Colonic mucosa (tissue), 4 donors: ENCODE data around the gene GALC. TPM values are rescaled to one million over a fixed set of nuclear protein-coding genes. Genes with fewer than 3 reads are reported as not detected.
A peak's percentile ranks its signal among the peaks of the same experiment; 100 is the strongest.

ENCODE experiments used
- DNase-seq: peaks from one replicate; pipeline ENCODE4 v3.0.0-alpha.2; 2020
- H3K27ac ChIP-seq: fragments of 200-600 bp; one replicate; pipeline ENCODE4 v1.8.0; 2021
- H3K27me3 ChIP-seq: fragments of 200-600 bp; one replicate; pipeline ENCODE4 v1.8.0; 2021
- H3K36me3 ChIP-seq: fragments of 200-600 bp; one replicate; pipeline ENCODE4 v1.8.0; 2021
- H3K4me1 ChIP-seq: fragments of 200-600 bp; one replicate; pipeline ENCODE4 v1.8.0; 2021; ENCODE audit warnings: mild to moderate bottlenecking
- H3K4me3 ChIP-seq: fragments of 200-600 bp; one replicate; pipeline ENCODE4 v1.8.0; 2021
- H3K9ac ChIP-seq, 2 donors: one replicate each; pipeline ENCODE4 v1.7.0; 2013; ENCODE audit warnings: control low read depth in 2 of 2, low read depth in 2 of 2, low read length in 2 of 2
- H3K9me3 ChIP-seq: fragments of 200-600 bp; one replicate; pipeline ENCODE4 v1.8.0; 2021
- intact Hi-C: fragments of 100-400 bp; cut with DNase I; formaldehyde crosslinking; loops from one replicate; pipeline ENCODE4 v1.14.1; 2022
- total RNA-seq, 2 donors: library from RNA; stranded (reverse); fragmentation: NEBNext Ultra II Directional in 1 of 2; extraction: Animal tissue kit (Norgen Biotek cat#: 25700) in 1 of 2; gene quantifications; one replicate each; pipeline ENCODE4 v1.2.1, GENCODE V29; 2021
- TF ChIP-seq, protein P1 (sequence below): fragments of 200-600 bp; IDR thresholded peaks from one replicate; pipeline ENCODE4 v1.8.0; 2022; ENCODE audit warnings: antibody characterized with exemption, mild to moderate bottlenecking
- donor health status: healthy.
- donor health status: DM: no; HTN: no; CAD: no.
- donor health status: DM: no; HTN: no; CAD: no.

Gene GALC
- total RNA-seq, 2 donors from 2014 or later = 14.9 to 27.4 TPM

DNA sequence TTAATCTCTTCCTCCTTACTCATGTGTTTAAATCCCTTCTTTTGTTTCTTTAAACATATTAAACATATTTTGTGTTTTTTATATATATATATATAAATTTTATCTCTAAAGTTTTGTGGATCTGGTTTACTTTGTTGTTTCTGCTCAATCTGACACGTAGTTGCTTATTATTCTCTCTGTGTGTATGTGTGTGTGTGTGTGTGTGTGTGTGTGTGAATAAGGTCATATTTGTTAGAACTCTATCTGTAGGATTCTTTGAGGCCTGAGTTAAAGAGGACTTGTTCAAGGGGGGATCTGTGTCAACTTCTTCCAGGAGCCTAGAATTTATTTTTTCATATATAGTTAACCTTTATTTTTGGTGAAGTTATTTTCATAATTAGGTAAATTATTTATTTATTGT, 14.6 kb upstream of the GALC start:
- no peak overlapping the region for H3K27ac ChIP-seq

GRCh38 chr14:88005978-88006851, 13.2 kb upstream of the GALC start:
- TF ChIP-seq, protein P1, sequence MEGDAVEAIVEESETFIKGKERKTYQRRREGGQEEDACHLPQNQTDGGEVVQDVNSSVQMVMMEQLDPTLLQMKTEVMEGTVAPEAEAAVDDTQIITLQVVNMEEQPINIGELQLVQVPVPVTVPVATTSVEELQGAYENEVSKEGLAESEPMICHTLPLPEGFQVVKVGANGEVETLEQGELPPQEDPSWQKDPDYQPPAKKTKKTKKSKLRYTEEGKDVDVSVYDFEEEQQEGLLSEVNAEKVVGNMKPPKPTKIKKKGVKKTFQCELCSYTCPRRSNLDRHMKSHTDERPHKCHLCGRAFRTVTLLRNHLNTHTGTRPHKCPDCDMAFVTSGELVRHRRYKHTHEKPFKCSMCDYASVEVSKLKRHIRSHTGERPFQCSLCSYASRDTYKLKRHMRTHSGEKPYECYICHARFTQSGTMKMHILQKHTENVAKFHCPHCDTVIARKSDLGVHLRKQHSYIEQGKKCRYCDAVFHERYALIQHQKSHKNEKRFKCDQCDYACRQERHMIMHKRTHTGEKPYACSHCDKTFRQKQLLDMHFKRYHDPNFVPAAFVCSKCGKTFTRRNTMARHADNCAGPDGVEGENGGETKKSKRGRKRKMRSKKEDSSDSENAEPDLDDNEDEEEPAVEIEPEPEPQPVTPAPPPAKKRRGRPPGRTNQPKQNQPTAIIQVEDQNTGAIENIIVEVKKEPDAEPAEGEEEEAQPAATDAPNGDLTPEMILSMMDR = no peak
- Histone ChIP-seq H3K36me3 (no peaks in the 10 kb centered on the region), H3K4me1 (no peaks in the 10 kb centered on the region), H3K9ac (no peak overlapping the region), H3K27ac (peak overlapping the region; percentile 48), H3K9me3 (no peaks in the 10 kb centered on the region), H3K4me3 (peak overlapping the region; percentile 13), H3K27me3 (no peaks in the 10 kb centered on the region)
- intact Hi-C loops = no loop called here
- DNase-seq = no peak

More for the DNA sequence above, 14.6 kb upstream of the GALC start:
- Histone ChIP-seq H3K4me3 (no peak overlapping the region), H3K4me1 (no peaks in the 10 kb centered on the region), H3K27me3 (no peaks in the 10 kb centered on the region), H3K9ac (no peak overlapping the region), H3K9me3 (no peaks in the 10 kb centered on the region), H3K36me3 (no peaks in the 10 kb centered on the region)
- no peak for DNase-seq
- TF ChIP-seq, protein P1 = no peak
- intact Hi-C loops = no loop called here

- no peaks in the 10 kb centered on the region for H3K9me3 ChIP-seq
- no peak within 1 kb of the TSS for H3K9ac ChIP-seq
- H3K27me3 ChIP-seq = no peaks in the 10 kb centered on the region
- H3K27ac ChIP-seq = peak within 1 kb of the TSS; percentile 48
- no peaks in the 10 kb centered on the region for H3K4me1 ChIP-seq
- no peaks in the 10 kb centered on the region for H3K36me3 ChIP-seq
- no peak for DNase-seq
- intact Hi-C loops = no loop called here
- TF ChIP-seq, protein P1 = no peak
- H3K4me3 ChIP-seq = peak within 1 kb of the TSS; percentile 13
These were observed 12.1 kb upstream of the GALC start, which contains the start of gene GPR65 for GRCh38 chr14:88005050-88005481. GPR65 (plus strand) TSS chr14:88005135; CDS start chr14:88010848, 5,713 bp downstream.

DNA sequence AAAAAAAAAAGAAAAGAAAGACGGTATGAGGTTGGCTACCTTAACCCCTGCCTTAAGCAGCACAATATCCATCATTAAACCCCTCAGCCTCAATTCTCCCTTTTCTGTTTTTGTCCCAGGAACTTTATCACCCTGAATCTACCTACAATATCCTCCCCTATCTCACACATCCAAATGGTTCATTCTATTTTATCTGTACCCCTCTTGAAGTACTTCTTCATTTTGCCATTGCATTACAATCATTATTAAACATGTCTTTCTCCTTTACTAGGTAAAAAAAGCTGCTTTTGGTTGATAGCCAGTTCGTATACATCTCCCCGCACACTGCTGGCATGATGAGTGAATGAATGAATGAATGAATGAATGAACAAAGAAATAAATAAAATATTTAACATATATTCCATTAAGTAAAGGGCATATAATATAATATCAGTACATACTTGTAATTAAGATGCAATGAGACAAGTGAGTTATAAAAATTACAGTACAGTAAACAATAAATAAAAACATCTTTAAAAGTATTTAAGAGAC, 11.6 kb upstream of the GALC start:
- Histone ChIP-seq H3K9ac (no peak overlapping the region), H3K4me3 (no peak overlapping the region), H3K4me1 (no peaks in the 10 kb centered on the region), H3K9me3 (no peaks in the 10 kb centered on the region), H3K27me3 (no peaks in the 10 kb centered on the region), H3K27ac (no peak overlapping the region), H3K36me3 (no peaks in the 10 kb centered on the region)
- TF ChIP-seq, protein P1 = no peak
- no peak for DNase-seq
- intact Hi-C loops = no loop called here

GRCh38 chr14:88003425-88003824, 10.4 kb upstream of the GALC start:
- intact Hi-C loops = no loop called here
- Histone ChIP-seq H3K27me3 (no peaks in the 10 kb centered on the region), H3K36me3 (no peaks in the 10 kb centered on the region), H3K27ac (no peak overlapping the region), H3K4me1 (no peaks in the 10 kb centered on the region), H3K9ac (no peak overlapping the region), H3K9me3 (no peaks in the 10 kb centered on the region), H3K4me3 (no peak overlapping the region)
- TF ChIP-seq, protein P1 = no peak
- DNase-seq = no peak
